ENCODE data around the gene ELOF1.
"Not testable (repeated sequence)": the region's sequence is repeated elsewhere in the genome, so short reads cannot be mapped to it uniquely, and the experiment has no call there.

ELOF1 gene

GRCh38 chr19:11558881-11559828 lies at the start of gene ELOF1:
TSS of gene ELOF1 (minus strand) at chr19:11559230. CDS start at chr19:11554347, 4,883 bp downstream.
- Mint-ChIP-seq H3K4me3 (peak within 1 kb of the TSS; percentile 89), H3K27ac (peak within 1 kb of the TSS; percentile 91), H3K36me3 (ENCODE audit: low read depth) (peaks cover 14% of the 10 kb centered on the region), H3K4me1 (ENCODE audit: low read depth) (peaks cover 36% of the 10 kb centered on the region), H3K27me3 (ENCODE audit: low read depth) (no peaks in the 10 kb centered on the region), H3K9me3 (no peaks in the 10 kb centered on the region)
- DNase-seq (ENCODE audit: low spot score), result peak; percentile 98

GRCh38 chr19:11606484-11606883 lies 47.5 kb upstream of the ELOF1 start:
- H3K36me3 Mint-ChIP-seq (ENCODE audit: low read depth), result peaks cover 58% of the 10 kb centered on the region

DNA sequence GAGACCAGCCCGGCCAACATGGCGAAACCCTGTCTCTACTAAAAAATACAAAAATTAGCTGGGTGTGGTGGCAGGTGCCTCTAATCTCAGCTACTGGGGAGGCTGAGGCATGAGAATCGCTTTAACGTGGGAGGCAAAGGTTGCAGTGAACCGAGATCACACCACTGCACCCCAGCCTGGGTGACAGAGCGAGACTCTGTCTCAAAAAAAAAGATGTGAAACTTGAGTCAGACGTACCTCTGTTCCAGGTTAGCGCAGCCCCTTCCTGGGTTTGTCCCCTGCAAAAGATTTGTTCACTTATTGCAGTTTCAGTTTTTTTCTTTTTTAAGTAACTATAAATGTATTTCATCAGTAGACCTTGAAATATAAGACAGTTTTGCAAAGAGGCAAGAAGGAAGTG lies 40.7 kb upstream of the ELOF1 start:
- Mint-ChIP-seq H3K4me1 (ENCODE audit: low read depth) (peaks cover 12% of the 10 kb centered on the region), H3K36me3 (ENCODE audit: low read depth) (peaks cover 40% of the 10 kb centered on the region), H3K9me3 (peaks cover 17% of the 10 kb centered on the region)
- not testable (repeated sequence) for H3K27me3 Mint-ChIP-seq (ENCODE audit: low read depth); DNase-seq (ENCODE audit: low spot score); H3K27ac Mint-ChIP-seq; H3K4me3 Mint-ChIP-seq

More at GRCh38 chr19:11606484-11606883, 47.5 kb upstream of the ELOF1 start:
- peaks cover 61% of the 10 kb centered on the region for H3K9me3 Mint-ChIP-seq
- DNase-seq (ENCODE audit: low spot score), result no peak
- H3K27me3 Mint-ChIP-seq (ENCODE audit: low read depth), result no peaks in the 10 kb centered on the region
- no peak overlapping the region for H3K4me3 Mint-ChIP-seq
- H3K4me1 Mint-ChIP-seq (ENCODE audit: low read depth), result no peaks in the 10 kb centered on the region
- no peak overlapping the region for H3K27ac Mint-ChIP-seq

DNA sequence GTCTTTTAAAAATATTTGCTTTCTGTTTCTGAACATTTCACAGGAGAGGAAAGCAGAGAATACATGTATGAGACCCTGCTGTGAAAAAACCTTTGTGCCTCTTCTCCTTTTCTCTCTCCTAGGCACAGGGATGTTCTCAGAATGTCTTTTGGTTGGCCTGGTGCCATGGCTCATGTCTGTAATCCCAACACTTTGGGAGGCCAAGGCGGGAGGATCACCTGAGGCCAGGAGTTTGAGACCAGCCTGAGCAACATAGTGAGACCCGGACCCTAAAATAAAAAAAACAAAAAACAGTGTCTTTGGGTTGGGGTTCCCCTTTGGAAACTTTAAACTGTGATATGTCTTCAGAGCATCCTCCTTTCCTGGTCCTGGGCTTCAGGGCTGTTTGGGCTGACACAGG lies 39.7 kb upstream of the ELOF1 start:
- peaks cover 12% of the 10 kb centered on the region for H3K4me1 Mint-ChIP-seq (ENCODE audit: low read depth)
- H3K27ac Mint-ChIP-seq, result no peak overlapping the region
- peaks cover 31% of the 10 kb centered on the region for H3K36me3 Mint-ChIP-seq (ENCODE audit: low read depth)
- DNase-seq (ENCODE audit: low spot score), result no peak
- H3K9me3 Mint-ChIP-seq, result peaks cover 13% of the 10 kb centered on the region
- no peaks in the 10 kb centered on the region for H3K27me3 Mint-ChIP-seq (ENCODE audit: low read depth)
- H3K4me3 Mint-ChIP-seq, result peak overlapping the region; percentile 48

GRCh38 chr19:11598103-11598483 lies 39.1 kb upstream of the ELOF1 start:
- DNase-seq (ENCODE audit: low spot score), result no peak
- no peaks in the 10 kb centered on the region for H3K27me3 Mint-ChIP-seq (ENCODE audit: low read depth)
- peaks cover 12% of the 10 kb centered on the region for H3K4me1 Mint-ChIP-seq (ENCODE audit: low read depth)
- H3K27ac Mint-ChIP-seq, result peak overlapping the region; percentile 86
- peaks cover 12% of the 10 kb centered on the region for H3K9me3 Mint-ChIP-seq
- H3K4me3 Mint-ChIP-seq, result peak overlapping the region; percentile 85
- H3K36me3 Mint-ChIP-seq (ENCODE audit: low read depth), result peaks cover 29% of the 10 kb centered on the region

DNA sequence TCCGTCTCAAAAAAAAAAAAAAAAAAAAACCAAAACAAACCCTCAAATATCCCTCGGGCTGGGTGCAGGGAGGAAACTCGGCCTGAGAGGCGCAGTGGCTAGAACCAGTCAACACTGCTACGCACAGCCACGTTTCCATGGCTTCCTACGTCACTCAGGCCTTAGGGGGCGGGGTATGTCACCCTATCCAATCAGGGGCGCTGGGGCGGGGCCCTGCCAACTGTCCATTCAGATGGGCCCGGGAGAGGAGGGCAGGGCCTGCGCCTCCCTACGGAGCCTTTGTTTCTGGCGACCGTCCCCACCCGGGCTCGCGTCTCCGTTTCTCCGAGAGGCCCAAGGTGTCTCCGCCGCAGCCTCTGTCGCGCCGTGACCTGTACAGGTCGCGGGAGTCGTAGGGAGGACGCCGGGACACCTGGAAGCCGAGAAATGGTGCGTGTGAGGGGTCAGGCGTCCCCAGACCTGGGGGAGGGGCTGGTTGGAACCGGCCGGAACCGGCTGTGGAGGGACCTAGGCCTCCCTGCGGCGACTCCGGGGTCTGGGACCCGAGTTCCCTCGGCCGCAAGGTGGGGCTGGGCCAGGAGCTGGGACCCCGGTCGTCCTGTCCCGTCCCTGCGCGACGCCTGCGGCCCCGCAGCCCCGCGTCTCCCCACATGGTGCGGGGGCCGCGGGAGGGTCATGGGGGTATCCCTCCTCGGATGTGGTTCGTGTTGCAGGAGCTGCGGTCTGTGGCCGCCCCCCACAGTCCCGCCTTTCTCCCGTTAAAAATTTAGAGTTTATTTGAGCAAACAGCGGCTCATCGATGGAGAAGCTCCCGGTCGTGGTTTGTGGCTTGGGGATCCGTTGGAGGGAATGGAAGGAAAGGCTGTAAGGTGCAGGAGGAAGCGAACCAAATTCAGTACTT lies 38.4 kb upstream of the ELOF1 start, which contains the start of gene ZNF627:
Gene ZNF627 (plus strand): TSS at position 282 of the 901 bp plus-strand sequence. CDS start 145 bp downstream, at position 427.
- Mint-ChIP-seq H3K27me3 (ENCODE audit: low read depth) (no peaks in the 10 kb centered on the region), H3K9me3 (peaks cover 7% of the 10 kb centered on the region), H3K4me3 (peak within 1 kb of the TSS; percentile 85), H3K36me3 (ENCODE audit: low read depth) (peaks cover 23% of the 10 kb centered on the region), H3K4me1 (ENCODE audit: low read depth) (peaks cover 12% of the 10 kb centered on the region), H3K27ac (peak within 1 kb of the TSS; percentile 86)
- DNase-seq (ENCODE audit: low spot score), result peak; percentile 99

GRCh38 chr19:11596156-11596555 lies 37.1 kb upstream of the ELOF1 start:
- H3K4me3 Mint-ChIP-seq, result no peak overlapping the region
- DNase-seq (ENCODE audit: low spot score), result no peak
- no peaks in the 10 kb centered on the region for H3K9me3 Mint-ChIP-seq
- no peaks in the 10 kb centered on the region for H3K27me3 Mint-ChIP-seq (ENCODE audit: low read depth)
- peaks cover 15% of the 10 kb centered on the region for H3K36me3 Mint-ChIP-seq (ENCODE audit: low read depth)
- H3K27ac Mint-ChIP-seq, result peak overlapping the region; percentile 26
- H3K4me1 Mint-ChIP-seq (ENCODE audit: low read depth), result peaks cover 12% of the 10 kb centered on the region

DNA sequence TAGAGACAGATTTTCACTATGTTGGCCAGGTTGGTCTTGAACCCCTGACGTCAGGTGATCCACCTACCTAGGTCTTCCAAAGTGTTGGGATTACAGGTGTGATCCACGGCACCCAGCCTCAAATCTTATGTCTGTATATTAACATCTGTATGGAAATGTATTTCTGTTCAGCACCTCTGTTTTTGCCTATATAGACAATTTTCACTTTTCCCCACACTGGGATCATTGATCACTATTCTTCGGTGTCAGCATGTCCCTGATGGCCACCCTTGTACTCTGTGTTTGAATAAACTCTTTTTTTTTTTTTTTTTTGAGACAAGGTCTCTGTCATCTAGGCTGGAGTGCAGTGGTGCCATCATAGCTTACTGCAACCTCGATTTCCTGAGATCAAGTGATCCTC lies 35.1 kb upstream of the ELOF1 start:
- Mint-ChIP-seq H3K27me3 (ENCODE audit: low read depth) (no peaks in the 10 kb centered on the region), H3K9me3 (no peaks in the 10 kb centered on the region), H3K27ac (no peak overlapping the region), H3K36me3 (ENCODE audit: low read depth) (peaks cover 2% of the 10 kb centered on the region), H3K4me1 (ENCODE audit: low read depth) (peaks cover 12% of the 10 kb centered on the region), H3K4me3 (no peak overlapping the region)
- no peak for DNase-seq (ENCODE audit: low spot score)

GRCh38 chr19:11587975-11588631 lies 29.1 kb upstream of the ELOF1 start:
- H3K36me3 Mint-ChIP-seq (ENCODE audit: low read depth), result no peaks in the 10 kb centered on the region
- no peaks in the 10 kb centered on the region for H3K27me3 Mint-ChIP-seq (ENCODE audit: low read depth)
- no peaks in the 10 kb centered on the region for H3K9me3 Mint-ChIP-seq
- no peak overlapping the region for H3K4me3 Mint-ChIP-seq
- peaks cover 9% of the 10 kb centered on the region for H3K4me1 Mint-ChIP-seq (ENCODE audit: low read depth)
- H3K27ac Mint-ChIP-seq, result peak overlapping the region; percentile 42
- no peak for DNase-seq (ENCODE audit: low spot score)

DNA sequence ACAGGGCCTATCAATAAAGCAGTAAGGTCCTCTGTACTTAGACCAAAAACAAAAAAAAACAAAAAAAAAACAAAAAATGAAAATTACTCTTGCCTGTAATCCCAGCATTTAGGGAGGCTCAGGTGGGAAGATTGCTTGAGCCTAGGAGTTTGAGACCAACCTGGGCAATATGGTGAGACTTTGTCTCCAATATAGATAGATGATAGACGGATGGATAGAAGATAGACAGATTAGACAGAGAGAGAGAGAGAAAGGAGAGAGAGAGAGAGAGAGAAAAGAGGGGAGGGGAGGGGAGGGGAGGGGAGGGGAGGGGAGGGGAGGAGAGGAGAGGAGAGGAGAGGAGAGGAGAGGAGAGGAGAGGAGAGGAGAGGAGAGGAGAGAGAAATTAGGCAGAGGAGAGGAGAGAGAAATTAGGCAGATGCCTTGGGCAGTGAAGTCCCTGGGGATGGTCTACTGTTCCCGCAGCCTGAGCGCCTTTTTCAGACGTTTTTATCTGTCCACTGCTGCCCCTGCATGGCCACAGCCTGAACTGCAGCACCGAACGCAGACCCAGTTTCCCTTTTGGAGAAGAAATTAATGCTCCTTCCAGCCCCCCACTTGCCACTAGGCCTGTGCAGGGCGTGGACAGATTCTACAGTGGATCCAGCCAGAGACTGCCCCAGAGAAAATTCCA lies 28.4 kb upstream of the ELOF1 start:
- Mint-ChIP-seq H3K27ac (peak overlapping the region; percentile 42), H3K27me3 (ENCODE audit: low read depth) (no peaks in the 10 kb centered on the region), H3K4me3 (no peak overlapping the region), H3K4me1 (ENCODE audit: low read depth) (peaks cover 9% of the 10 kb centered on the region), H3K36me3 (ENCODE audit: low read depth) (no peaks in the 10 kb centered on the region), H3K9me3 (no peaks in the 10 kb centered on the region)
- peak; percentile 74 for DNase-seq (ENCODE audit: low spot score)

DNA sequence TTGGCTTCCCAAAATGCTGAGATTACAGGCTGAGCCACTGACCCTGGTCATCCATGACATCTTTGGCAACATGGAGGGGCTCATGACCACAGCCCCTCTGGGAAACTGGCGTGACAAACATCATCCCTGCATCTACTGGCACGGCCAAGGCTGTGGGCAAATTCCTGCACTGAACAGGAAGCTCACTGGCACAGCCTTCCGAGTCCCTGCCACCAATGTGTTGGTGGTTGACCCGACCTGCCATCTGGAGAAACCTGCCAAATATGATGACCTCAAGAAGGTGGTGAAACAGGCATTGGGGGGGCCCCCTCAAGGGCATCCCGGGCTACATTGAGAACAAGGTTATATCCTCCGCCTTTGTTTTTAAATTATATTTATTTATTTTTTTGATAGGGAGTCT lies 27.3 kb upstream of the ELOF1 start:
- no peak overlapping the region for H3K4me3 Mint-ChIP-seq
- H3K27ac Mint-ChIP-seq, result no peak overlapping the region
- DNase-seq (ENCODE audit: low spot score), result no peak
- no peaks in the 10 kb centered on the region for H3K9me3 Mint-ChIP-seq
- H3K27me3 Mint-ChIP-seq (ENCODE audit: low read depth), result no peaks in the 10 kb centered on the region
- peaks cover 16% of the 10 kb centered on the region for H3K4me1 Mint-ChIP-seq (ENCODE audit: low read depth)
- H3K36me3 Mint-ChIP-seq (ENCODE audit: low read depth), result no peaks in the 10 kb centered on the region

- Mint-ChIP-seq H3K4me3 (peak overlapping the region; percentile 74), H3K4me1 (ENCODE audit: low read depth) (peaks cover 20% of the 10 kb centered on the region), H3K27me3 (ENCODE audit: low read depth) (no peaks in the 10 kb centered on the region), H3K36me3 (ENCODE audit: low read depth) (no peaks in the 10 kb centered on the region), H3K27ac (peak overlapping the region; percentile 96), H3K9me3 (no peaks in the 10 kb centered on the region)
- peak; percentile 63 for DNase-seq (ENCODE audit: low spot score)
These were observed 22.7 kb upstream of the ELOF1 start for GRCh38 chr19:11581740-11582139.

DNA sequence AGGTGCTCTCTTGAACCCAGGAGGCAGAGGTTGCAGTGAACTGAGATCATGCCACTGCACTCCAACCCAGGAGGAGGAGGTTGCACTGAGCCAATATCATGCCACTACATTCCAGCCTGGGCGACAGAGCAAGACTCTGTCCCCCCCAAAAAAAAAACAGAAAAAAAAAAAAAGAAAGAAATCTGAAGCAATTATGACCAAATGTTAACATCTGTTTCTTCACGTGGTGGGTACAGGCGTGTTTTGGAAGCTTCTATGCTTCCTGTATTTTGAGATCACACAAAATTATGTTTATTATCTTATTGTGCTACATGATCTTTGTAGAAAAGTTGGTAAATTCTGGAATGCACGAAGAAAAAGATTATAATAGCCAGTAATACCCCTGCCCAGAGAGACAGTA lies 21.1 kb upstream of the ELOF1 start:
- Mint-ChIP-seq H3K36me3 (ENCODE audit: low read depth) (peaks cover 4% of the 10 kb centered on the region), H3K4me1 (ENCODE audit: low read depth) (peaks cover 20% of the 10 kb centered on the region), H3K27ac (peak overlapping the region; percentile 31), H3K27me3 (ENCODE audit: low read depth) (no peaks in the 10 kb centered on the region), H3K4me3 (peak overlapping the region; percentile 9), H3K9me3 (no peaks in the 10 kb centered on the region)
- DNase-seq (ENCODE audit: low spot score), result no peak
